Lung (tissue), 5 donors: ENCODE data around the gene KRTAP5-9. TPM values are rescaled to one million over a fixed set of nuclear protein-coding genes. Genes with fewer than 3 reads are reported as not detected.

ENCODE experiments used
- polyA plus RNA-seq, 2 donors: library from polyadenylated mRNA; stranded (reverse); fragments of 200-250 nt; gene quantifications; one replicate each; pipeline ENCODE4 v1.2.1, GENCODE V29; 2013
- small RNA-seq: library from RNA; depleted of rRNA; stranded (forward); fragments of <200 nt; gene quantifications from one replicate; pipeline ENCODE3, GENCODE V24; 2014; ENCODE audit warnings: low replicate concordance
- total RNA-seq, 2 donors: library from RNA; depleted of rRNA in 1 of 2; stranded (reverse); fragments of >200 nt in 1 of 2; gene quantifications; one replicate each; pipeline ENCODE4 v1.2.1, GENCODE V29; 2014 to 2021
- donor health status: Bipolar disorder and iron deficiency.
- donor health status: healthy.
- donor health status: DM: yes; HTN: yes; CAD: no.

KRTAP5-9 gene
- total and polyA plus RNA-seq, 4 donors = 0.13 to 0.52 (median 0.29) TPM

Small RNA genes within 50 kb of the gene (small RNA-seq; reads per million reads assigned to genes)
- gene AP000867.1 (not detected), gene KRTAP5-14P (not detected)

Other genes starting within 250 kb of the KRTAP5-9 start
- 100 to 1,000 TPM in 1 of 2 donors, 10 to 100 TPM in 1; 41.2 to 138 TPM for gene DHCR7, start 100.0 kb upstream of the KRTAP5-9 start, total RNA-seq
- gene DHCR7, start 100.0 kb upstream of the KRTAP5-9 start, polyA plus RNA-seq = 10 to 100 TPM; 67.8 to 68.3 TPM
- gene NADSYN1, start 95.2 kb upstream of the KRTAP5-9 start, total RNA-seq = 10 to 100 TPM; 65.9 to 79.3 TPM
- 10 to 100 TPM; 62.8 to 64.1 TPM for gene NADSYN1, start 95.2 kb upstream of the KRTAP5-9 start, polyA plus RNA-seq
- under 1 TPM in 1 of 2 donors, not detected in 1; 0.28 TPM for gene KRTAP5-7, start 21.2 kb upstream of the KRTAP5-9 start, total RNA-seq
- gene KRTAP5-7, start 21.2 kb upstream of the KRTAP5-9 start, polyA plus RNA-seq = under 1 TPM in 1 of 2 donors, not detected in 1; 0.12 TPM
- gene KRTAP5-8, start 10.4 kb upstream of the KRTAP5-9 start, total RNA-seq = under 1 TPM in 1 of 2 donors, not detected in 1; 0.34 TPM
- under 1 TPM; 0.03 to 0.20 TPM for gene KRTAP5-8, start 10.4 kb upstream of the KRTAP5-9 start, polyA plus RNA-seq
- not detected for gene KRTAP5-10, start 17.1 kb downstream of the KRTAP5-9 start, total RNA-seq
- gene KRTAP5-10, start 17.1 kb downstream of the KRTAP5-9 start, polyA plus RNA-seq = under 1 TPM; 0.06 to 0.20 TPM
- gene KRTAP5-11, start 34.5 kb downstream of the KRTAP5-9 start, total RNA-seq = not detected
- gene KRTAP5-11, start 34.5 kb downstream of the KRTAP5-9 start, polyA plus RNA-seq = not detected